ENCODE measurements around the gene MOB2.

DNA sequence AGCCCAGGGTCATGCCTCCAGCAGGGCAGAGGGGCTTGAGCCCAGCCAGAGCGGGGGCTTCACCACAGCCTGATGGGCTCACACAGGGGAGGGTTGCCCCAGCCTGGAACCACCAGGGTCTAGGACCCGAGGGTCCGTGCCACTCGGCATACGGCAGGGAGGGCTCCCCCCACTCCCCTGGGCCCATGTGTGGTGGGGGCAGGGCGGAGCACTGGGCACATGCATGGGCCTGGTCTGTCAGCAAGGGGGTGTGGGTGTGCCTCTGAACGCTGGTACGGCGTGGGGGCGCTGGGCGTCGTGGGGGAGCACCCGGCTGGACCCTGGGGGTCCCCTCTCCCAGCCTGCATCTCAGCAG is 29.3 kb downstream of the MOB2 start:
- TF ChIP-seq SNAI2 (CRISPR knock-in tag; IDR thresholded peaks at IDR 0.05) (no peak), TCF4 (CRISPR knock-in tag; IDR thresholded peaks at IDR 0.05; ENCODE audit: borderline replicate concordance) (no peak)
- TF ChIP-seq, protein P1, sequence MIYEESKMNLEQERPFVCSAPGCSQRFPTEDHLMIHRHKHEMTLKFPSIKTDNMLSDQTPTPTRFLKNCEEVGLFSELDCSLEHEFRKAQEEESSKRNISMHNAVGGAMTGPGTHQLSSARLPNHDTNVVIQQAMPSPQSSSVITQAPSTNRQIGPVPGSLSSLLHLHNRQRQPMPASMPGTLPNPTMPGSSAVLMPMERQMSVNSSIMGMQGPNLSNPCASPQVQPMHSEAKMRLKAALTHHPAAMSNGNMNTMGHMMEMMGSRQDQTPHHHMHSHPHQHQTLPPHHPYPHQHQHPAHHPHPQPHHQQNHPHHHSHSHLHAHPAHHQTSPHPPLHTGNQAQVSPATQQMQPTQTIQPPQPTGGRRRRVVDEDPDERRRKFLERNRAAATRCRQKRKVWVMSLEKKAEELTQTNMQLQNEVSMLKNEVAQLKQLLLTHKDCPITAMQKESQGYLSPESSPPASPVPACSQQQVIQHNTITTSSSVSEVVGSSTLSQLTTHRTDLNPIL (CRISPR knock-in tag; IDR thresholded peaks at IDR 0.05; ENCODE audit: low read depth) = no peak
- TF ChIP-seq, protein P2, sequence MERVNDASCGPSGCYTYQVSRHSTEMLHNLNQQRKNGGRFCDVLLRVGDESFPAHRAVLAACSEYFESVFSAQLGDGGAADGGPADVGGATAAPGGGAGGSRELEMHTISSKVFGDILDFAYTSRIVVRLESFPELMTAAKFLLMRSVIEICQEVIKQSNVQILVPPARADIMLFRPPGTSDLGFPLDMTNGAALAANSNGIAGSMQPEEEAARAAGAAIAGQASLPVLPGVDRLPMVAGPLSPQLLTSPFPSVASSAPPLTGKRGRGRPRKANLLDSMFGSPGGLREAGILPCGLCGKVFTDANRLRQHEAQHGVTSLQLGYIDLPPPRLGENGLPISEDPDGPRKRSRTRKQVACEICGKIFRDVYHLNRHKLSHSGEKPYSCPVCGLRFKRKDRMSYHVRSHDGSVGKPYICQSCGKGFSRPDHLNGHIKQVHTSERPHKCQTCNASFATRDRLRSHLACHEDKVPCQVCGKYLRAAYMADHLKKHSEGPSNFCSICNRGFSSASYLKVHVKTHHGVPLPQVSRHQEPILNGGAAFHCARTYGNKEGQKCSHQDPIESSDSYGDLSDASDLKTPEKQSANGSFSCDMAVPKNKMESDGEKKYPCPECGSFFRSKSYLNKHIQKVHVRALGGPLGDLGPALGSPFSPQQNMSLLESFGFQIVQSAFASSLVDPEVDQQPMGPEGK (CRISPR knock-in tag; IDR thresholded peaks at IDR 0.05; ENCODE audit: borderline replicate concordance) = no peak
